ENCODE measurements around the gene RARB. TPM values are rescaled to one million over a fixed set of nuclear protein-coding genes. Genes with fewer than 3 reads are reported as not detected.

RARB gene
- total RNA-seq, 1 experiment from 2014 or later, result 48.5 TPM

GRCh38 chr3:25552251-25552650, 124.2 kb downstream of the RARB start:
- DNase-seq (ENCODE audit: low read depth), result no peak

DNA sequence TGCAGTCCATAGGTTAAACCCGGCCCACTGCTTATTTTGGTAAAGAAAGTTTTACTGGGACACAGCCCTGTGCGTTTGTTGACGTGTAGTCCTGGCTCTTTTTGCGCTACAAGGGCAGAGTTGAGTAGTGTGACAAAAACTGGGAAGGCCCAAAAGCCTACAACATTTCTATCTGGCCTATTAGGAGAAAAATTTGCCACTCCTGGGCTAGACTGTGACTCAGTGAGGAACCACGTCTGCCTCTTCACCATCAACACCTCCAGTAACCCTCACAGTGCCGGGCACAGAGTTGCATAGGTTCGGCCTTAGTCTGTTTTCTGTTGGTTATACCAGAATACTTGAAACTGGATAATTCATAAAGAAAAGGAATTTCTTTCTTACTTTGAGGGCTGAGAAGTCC, 126.3 kb downstream of the RARB start:
- no peak for DNase-seq (ENCODE audit: low read depth)

- DNase-seq (ENCODE audit: low read depth), result no peak
These were observed 127.8 kb downstream of the RARB start for GRCh38 chr3:25555695-25556437.

DNA sequence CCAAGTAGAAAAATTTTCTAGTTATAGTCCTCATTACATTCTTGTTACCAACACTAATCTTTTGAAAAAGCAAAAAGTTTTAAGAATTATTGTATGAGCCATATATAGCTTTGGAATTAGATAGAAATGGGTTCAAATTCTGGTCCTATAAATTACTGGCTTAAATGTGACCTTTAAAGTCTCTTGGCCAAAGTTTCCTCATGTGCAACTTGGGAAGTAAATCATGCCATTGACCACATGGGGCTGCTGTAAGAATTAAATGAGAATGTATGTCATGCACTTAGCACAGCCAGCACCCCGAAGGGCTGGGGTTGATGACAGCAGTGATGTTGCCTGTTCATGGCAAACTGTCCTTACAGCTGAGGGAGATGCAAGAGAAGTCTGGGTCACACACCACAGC, 128.4 kb downstream of the RARB start:
- peak; percentile 35 for DNase-seq (ENCODE audit: low read depth)

DNA sequence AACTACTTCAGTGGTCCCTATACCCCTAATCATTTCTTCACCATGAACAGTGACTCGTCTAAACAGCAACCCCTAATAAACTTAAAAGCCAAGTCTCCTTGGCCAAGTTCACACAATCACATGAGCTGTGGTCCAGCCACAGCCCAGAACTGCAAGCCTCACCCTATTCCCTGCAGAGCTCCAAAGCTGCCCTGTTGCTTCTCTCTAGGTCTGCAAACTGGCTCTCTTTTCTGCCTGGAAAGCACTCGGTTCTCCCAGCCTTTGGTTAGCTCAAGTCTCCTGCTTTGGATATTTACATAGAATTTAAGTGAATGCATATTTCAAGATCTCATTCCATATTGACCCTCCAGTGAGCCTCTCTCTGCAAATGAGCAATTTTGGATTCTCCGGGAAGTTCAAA, 129.6 kb downstream of the RARB start:
- no peak for DNase-seq (ENCODE audit: low read depth)

- DNase-seq (ENCODE audit: low read depth), result no peak
These were observed 130.1 kb downstream of the RARB start for GRCh38 chr3:25558121-25558520.

DNA sequence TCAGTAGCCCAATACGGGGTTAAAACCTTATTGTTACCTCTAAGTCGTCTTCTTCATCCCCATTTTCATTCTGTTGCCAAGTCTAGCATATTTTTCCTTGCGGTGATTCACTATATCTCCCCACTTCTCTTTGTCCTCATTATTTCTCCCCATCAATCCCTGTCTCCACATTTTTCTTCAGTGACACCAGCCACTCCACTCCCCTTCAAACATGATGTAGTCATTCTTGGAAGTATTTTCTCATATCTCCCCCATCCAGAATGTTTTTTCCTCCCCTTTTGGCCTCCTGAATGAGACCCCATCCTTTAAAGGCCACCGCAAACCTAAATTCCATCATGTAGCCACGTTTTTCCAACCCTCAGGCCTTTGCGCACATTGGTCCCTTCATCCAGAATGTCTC, 130.7 kb downstream of the RARB start:
- no peak for DNase-seq (ENCODE audit: low read depth)

DNA sequence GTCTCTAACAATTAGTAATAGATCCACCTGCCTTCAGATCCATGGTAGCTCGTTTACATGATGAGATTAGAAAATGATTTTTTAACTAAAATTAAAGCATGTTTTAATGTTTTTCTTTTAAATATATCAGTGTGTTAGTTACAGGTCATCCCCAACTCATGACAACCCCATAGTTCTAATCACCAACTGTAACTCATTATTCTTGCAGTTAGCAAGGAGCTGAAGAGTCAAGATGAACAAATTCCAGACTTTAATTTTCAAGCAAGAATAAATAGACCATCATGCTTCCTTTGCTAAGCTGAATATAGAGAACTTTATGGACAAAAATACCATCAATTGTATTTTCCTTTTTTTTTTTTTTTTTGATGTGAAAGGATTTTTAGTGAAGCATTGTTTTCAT, 135.5 kb downstream of the RARB start:
- no peak for DNase-seq (ENCODE audit: low read depth)

DNA sequence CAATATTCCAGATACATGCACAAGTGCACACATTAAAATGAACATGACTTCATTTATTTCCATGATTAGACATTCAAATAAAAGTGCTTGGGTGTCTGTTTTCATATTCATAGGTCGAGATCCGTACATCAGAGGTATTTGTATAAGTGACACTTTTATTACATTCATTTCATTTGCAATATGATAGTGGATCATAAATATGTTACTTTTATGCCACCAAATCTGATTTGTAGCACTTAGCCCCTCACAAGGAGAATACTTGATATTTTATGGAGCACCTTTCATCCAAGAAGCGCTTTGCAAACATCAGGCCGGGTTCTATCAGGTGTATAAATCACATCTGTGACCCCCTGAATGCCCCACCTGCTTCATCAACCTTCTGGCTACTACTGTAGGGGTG, 136.0 kb downstream of the RARB start:
- no peak for DNase-seq (ENCODE audit: low read depth)

GRCh38 chr3:25565807-25566206, 137.7 kb downstream of the RARB start:
- DNase-seq (ENCODE audit: low read depth), result no peak

DNA sequence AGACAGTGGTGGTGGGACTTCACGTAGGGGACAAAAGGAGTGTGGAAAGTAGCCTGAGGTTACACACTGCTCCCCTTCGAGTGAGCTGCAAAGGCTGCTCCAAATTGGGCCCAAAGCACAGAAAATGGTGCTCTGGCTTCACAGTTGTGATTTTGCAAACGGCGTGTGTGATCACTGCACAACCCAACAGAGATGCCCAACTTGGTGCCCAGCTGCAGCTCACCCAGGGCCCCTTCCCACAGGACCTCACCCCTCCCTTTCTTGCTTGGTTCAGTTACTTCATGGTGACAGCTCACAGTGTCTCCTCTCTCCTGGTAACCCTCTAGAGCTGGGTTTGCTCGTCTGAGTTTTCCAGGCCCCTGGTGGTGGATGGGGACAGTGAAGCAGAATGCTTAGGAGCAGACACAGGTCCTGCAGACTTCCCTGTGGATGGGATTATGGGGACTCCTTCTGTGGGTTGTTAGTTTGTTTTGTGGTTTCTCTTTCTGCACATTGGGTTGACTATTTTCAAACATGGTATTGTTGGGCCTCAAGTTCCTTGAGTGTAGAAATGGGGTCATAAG, 138.4 kb downstream of the RARB start:
- DNase-seq (ENCODE audit: low read depth), result no peak

- DNase-seq (ENCODE audit: low read depth), result no peak
These were observed 139.3 kb downstream of the RARB start for GRCh38 chr3:25567388-25567787.

DNA sequence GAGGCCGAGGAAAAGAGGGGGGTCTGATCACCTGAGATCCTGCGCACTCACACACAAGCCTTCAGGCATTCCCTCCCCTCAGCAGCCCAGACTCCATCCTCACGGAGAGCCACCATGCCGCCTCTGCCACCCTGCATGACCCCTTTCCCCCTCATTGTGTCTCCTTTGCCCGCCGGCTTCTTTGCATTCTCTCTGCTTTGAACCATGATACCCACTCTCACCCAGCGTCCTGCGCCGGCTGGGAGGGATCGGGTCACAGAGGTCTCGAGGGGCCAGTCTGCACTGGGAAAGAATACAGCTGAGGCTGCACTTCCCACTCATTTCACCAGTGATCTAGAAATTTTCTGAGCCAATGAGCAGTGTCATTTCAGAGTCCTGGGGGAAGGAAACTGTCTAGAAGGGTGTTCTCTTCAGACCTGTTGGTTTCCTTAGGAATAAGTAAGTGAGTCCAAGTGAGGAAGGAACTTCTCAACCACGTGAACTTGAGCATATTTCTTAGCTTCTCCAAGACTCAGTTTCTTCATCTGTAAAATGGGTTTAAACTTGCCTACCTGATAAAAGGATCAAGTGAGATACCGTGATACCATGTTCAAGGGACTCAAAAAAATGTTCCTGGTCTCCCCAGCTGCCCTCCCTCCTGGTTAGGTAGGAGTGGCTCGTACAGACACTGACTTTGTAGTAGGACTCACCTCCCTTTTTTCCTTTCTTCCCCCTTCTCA, 139.9 kb downstream of the RARB start:
- no peak for DNase-seq (ENCODE audit: low read depth)

DNA sequence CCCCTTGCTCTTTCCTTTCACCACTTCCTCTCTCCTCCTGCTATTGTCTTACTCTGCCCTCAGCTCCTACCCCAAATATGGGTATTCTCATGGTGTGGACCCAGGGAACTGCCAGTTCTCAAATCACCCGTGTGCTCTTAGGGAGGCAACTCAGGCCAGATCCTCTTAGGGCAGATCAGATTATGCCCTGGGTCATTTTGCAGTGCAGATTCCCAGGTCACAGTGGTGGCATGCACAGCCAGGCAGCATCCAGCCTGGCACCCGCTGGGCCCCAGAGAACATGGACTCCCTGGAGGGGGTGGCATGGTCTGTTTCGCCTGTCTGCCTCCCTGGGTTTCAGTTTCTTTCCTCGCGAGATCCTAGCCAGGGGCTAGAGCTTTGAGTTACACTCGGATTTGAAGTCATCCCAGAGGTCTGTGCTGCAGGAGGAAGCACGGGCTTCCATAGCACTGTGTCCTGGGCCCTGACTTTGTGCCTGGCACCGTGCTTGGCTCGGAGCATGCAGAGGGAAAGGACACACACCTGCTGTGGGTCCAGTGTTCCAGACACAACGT, 140.5 kb downstream of the RARB start:
- DNase-seq (ENCODE audit: low read depth), result no peak

- DNase-seq (ENCODE audit: low read depth), result no peak
These were observed 143.2 kb downstream of the RARB start for GRCh38 chr3:25571285-25571684.

- no peak for DNase-seq (ENCODE audit: low read depth)
These were observed 144.3 kb downstream of the RARB start for GRCh38 chr3:25572336-25572735.

DNA sequence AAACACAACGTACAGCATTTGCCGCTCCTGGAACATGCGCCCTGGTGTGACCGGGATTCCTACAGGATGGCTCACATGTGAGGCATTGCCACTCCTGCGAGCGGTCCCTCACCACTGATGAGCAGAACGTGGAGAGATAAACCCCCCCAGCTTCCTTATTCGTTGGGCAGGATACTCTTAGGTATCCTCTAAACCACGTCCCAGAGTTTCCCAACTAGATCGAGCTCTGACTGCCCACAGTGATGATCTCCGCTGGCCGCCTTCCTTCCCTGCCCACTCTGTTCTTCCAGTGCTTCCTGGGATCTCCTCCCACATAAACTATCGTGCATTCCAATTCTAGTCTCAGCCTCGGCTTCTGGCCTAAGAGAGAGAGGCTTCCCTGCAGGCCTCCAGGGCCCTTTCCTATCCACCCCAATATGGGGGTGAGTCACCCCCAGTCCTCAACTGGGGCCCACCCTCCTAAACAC, 144.9 kb downstream of the RARB start:
- peak; percentile 93 for DNase-seq (ENCODE audit: low read depth)

DNA sequence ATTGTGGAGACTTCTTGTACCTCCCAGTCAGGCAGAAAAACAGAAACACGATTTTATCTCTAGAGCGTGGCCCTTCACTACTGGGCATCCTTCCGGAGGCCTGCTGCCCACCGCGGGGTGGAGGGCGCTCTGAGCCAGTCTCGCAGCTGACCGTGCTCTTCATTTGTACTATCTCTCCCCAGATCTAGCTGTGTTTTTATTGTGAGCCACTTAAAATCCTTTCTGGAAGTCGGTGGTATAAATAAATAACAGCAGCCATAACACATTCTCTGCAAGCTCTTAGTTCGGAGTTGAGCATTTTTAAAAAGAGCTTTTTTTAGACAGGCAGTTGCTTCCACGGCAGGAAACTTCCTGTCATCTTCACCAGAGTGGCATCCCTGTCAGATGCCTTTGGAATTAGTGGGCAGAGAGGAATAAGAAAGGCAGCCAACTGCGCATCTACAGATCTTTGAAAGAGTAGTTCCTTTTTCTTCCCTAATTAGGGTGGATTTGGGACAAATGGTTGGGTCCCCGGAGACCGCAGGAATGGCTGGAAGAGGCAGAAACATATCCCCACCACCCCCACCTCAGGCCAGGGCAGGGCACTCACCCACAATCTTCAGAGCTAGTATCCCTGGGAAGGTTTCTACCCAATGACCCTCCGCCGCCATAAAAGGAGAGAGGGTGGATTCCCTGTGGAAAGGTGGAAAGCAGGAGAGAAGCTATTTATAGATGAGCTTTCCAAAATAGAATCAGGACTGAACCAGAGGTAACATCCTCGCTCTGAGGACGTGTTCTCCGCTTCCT, 145.5 kb downstream of the RARB start:
- peak; percentile 95 for DNase-seq (ENCODE audit: low read depth)

GRCh38 chr3:25574172-25574765, 146.2 kb downstream of the RARB start:
- DNase-seq (ENCODE audit: low read depth), result no peak

DNA sequence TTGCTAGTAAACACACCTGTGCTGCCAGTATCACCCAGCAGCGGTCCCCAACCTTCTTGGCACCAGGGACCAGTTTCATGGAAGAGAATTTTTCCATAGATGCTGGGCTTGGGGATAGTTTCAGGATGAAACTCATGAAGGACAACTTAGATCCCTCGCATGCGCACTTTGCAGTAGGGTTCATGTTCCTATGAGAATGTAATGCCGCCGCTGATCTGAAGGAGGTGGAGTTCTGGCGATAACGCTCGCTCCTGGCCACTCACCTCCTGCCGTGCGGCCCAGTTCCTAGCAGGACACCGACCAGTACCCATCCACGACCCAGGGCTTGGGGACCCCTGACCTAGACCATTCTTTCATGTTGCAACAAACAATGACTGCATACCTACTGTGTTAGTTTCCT, 146.9 kb downstream of the RARB start:
- DNase-seq (ENCODE audit: low read depth), result no peak

GRCh38 chr3:25576146-25576545, 148.1 kb downstream of the RARB start:
- DNase-seq (ENCODE audit: low read depth), result no peak

Data from RPMI7951 (cell line).